HG02840 (cell line): ENCODE results near the gene SNX3.
"Not testable (repeated sequence)": the region's sequence is repeated elsewhere in the genome, so short reads cannot be mapped to it uniquely, and the experiment has no call there.

Experiments used
- ATAC-seq: cut with Tn5 transposase; IDR thresholded peaks from one replicate; pipeline ENCODE4 v1.9.1; 2021; ENCODE audit warnings: mild to moderate bottlenecking, moderate library complexity, moderate number of reproducible peaks; ENCODE audit not compliant: unreplicated experiment, low FRiP score

Gene SNX3

DNA sequence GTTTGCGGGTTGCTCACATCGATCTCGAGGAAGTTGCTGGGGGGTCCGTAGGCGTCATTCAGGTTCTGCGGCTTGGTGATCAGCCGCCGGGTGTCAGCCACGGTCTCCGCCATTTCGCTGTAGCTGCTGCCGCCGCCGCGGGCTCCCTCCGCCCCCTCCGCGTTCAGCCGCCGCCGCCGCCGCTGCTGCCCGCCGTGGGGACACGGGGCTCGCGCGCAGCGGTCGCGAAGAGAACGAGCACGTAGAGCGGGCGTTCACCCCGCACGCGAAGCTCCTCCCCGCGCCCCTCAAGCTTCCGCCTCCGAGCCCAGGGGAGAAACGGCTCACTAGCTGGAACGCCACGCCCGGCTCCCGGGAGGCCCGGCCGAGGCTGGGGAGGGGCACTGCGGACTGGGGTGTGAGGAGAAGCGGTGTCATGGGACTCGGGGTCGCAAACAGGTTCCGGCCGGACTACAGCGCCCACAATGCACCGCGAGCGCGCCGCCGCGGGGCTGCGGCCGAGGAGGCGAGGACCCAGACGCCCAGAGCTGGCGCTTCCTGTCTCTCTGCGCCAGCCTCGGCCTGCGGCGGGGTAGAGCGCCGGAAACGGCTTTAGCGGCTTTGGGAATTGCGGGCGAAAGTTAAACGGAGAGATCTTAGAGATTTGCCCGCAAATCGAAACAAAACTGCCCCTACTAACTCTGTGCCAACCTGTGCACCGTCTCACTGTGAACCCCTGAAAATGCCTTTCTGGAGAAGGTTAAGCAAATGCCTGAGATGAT lies at the start of gene SNX3:
TSS of gene SNX3 (minus strand) at position 232 of the 761 bp plus-strand sequence. CDS start at position 113, 119 bp downstream.
- ATAC-seq = peak; percentile 91

DNA sequence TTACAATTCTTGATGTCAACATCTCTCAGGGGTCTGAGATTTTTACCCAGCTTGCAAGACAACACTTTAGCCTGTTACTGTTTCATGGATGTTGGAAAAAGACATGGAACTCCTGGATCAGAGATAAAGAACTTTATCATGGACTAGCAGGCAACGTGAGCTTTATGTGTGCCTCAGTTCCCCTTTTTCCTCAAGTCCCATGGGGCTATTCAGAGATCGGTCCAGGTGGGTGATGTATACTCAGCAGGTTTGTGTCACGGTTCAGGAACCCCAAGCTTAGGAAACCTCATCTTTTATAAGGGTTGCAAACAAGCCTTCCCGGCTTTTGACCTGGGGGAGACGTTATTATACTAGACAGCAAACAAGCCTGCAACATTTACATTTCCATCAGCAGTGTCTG lies 49.0 kb upstream of the SNX3 start:
- ATAC-seq = no peak

DNA sequence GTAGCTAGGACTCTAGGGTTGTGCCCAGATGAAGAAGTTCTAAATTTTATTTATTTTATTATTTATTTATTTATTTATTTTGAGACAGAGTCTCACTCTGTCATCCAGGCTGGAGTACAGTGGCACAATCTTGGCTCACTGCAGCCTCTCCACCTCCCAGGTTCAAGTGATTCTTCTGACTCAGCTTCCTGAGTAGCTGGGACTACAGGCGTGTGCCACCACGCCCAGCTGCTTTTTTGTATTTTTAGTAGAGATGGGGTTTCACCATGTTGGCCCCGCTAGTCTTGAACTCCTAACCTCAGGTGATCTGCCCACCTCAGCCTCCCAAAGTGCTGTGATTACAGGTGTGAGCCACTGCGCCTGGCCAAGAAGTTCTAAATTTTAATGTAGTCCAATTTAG lies 47.8 kb upstream of the SNX3 start:
- ATAC-seq = not testable (repeated sequence)

DNA sequence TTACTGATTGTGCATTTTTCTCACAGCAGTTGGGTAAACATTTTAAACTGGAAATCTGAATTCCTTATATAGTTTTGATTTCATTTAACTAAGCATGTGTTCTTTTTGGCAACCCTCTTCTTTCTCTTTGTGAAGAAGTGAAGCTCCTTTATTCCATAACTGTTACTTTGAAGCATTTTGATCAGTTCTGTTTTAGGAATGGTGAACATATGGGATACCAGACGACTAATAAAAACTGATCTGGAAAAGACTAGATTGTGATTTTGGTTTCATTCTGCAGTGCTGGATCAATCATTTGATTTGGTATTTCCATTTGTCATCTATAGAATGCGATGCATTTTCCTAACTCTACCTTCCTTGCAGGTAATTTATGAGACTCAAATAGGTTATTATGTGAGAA lies 43.8 kb upstream of the SNX3 start:
- ATAC-seq = no peak

DNA sequence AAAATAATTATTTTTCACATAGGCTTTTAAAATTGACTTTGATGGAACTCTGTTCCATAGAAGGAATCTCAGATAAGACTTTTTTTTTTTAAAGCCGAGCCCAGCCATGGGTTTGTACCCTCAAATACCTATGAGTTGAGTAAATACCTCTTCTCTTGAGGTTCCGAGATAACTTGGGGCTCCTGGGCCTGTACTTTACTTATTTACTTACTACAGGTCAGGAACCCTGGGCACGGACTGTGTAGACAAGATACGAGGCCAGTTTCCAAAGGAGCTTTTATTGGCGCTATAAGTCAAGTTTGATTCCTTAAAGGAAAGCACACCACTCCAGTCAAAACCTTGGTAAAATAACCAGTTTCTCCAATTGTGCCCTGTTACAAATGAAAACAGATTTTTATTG lies 41.5 kb upstream of the SNX3 start:
- ATAC-seq = no peak

DNA sequence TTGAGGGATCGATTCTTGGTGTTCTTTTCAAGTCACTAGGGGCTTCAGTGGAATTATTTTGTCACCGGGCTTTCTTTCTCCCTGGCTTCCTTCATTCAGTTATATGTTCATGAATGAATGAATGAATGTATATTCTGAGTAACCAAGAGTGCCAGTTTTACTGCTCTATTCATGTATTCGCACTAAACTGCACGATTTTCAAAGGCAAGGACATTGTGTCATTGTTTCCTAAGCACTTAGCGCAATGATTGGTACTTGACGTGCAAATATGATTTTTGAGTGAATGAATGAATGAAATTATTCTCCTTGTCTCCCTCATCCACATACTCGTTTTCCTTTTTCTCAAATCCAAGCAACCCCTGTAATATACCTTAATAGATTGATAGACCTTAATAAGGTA lies 34.8 kb upstream of the SNX3 start:
- no peak for ATAC-seq

DNA sequence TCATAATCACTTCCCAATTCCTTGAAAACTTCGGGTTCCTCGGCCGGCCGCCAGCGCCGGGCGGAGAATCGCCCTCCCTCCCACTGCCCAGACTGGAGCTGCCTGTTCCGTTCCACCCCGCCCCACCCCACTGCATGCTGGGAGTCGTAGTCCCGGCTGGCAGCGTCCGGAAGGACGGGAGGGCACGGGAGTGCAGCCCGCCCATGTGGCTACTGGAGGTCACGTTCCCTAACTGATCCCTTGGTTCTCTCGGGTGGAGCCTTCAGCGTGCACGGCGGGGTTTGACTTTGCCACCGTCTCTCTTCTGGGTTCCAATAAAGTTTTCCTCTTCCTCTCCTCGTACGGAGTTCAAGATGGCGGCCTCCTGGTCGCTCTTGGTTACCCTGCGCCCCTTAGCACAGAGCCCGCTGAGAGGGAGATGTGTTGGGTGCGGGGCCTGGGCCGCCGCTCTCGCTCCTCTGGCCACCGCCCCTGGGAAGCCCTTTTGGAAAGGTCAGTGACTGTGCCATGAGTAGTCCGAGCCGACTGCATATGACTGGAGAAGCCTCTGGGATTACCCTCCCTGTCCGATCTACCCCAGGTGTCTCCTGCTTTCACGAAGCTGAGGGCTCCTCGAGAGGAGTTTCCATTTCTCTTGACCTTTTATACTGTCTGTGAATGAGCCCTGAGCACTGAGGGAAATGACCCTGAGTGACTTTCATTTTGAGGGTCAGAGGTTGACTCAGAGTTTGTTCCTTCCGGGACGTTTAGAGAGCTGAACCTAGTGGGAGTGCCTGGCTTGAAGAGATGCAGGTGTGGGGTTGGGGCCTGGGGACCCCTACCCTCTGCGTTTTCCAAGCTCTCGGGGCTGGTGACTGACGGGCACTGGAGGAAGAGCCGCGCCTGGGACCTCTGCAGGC lies 34.1 kb upstream of the SNX3 start, which contains the start of gene AFG1L:
TSS of gene AFG1L (plus strand) at position 328 of the 899 bp plus-strand sequence. CDS start at position 354, 26 bp downstream.
- peak; percentile 82 for ATAC-seq

DNA sequence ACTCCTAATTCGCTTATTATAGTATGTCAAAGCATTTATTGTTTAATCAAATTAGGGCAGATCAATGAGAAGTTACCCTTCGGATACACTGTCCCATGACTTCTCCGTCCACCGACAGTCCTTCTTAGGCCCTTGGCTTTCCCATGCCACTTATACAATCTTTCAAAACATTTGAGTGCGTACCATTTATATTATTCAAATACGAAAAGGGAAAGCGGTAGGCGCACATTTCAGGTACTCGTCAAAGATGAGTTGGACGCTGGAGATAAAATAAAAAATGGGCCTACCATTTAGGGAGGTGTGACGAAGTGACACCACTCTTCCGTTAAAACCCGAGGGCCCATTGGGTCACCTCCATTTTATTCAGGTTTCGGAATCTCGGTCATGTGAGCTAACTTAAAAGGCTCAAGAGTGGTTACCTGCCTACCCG lies 33.5 kb upstream of the SNX3 start:
- peak; percentile 24 for ATAC-seq

DNA sequence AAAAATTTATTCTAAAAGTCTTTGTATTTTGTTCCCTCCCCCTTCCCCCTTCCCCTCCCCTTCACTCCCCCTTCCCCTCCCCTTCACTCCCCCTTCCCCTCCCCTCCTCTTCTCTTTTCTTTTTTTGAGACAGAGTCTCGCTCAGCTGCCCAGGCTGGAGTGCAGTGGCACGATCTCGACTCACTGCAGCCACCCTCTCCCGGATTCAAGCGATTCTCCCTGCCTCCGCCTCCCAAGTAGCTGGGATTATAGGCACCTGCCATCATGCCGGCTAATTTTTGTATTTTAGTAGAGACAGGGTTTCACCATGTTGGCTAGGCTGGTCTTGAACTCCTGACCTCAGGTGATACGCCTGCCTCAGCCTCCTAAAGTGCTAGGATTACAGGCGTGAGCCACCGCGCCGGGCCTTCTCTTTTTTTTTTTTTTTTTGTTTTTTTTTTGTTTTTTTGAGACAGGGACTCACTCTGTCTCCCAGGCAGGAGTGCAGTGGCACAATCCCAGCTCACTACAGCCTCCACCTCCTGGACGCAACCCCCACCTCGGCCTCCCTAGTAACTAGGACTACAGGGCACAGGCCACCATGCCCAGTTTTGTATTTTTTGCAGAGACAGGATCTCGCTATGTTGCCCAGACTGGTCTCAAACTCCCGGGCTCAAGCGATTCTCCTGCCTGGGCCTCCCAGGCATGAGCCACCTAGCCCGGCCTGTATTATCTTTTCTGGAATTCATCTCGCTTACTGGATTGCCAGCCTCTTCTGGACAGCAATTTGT lies 32.9 kb upstream of the SNX3 start:
- ATAC-seq = no peak

DNA sequence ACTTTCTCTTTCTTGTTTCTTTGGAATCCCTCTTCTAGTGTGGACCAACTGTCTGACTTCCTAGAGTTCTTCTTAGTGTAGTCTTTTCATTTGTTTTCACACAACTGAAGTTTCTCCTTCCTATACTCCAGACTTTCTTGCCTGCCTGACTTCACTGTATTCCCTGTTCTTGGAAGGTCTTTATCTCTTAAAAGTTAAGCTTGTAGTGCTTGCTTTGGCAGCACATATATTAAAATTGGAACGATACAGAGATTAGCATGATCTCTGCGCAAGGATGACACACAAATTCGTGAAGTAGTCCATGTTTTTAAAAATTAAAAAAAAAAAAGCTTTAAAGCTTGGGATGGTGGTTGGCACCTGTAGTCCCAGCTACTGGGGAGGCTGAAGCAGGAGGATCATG lies 31.7 kb upstream of the SNX3 start:
- not testable (repeated sequence) for ATAC-seq

DNA sequence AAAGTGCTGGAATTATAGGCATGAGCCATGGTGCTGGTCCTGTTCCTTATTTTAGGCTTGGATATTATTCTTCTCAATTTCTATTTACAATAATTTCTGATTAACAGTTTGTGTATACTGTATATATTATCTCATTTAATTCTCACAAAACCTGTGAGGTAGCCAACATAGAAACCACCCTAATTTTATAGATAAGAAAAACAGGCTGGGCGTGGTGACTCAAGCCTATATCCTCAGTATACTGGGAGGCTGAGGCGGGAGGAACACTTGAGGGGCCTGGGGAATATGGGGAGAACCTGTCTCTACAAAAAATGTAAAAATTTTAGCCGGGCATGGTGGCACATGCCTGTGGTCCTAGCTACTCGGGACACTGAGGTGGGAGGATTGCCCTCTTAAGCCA lies 30.3 kb upstream of the SNX3 start:
- no peak for ATAC-seq

DNA sequence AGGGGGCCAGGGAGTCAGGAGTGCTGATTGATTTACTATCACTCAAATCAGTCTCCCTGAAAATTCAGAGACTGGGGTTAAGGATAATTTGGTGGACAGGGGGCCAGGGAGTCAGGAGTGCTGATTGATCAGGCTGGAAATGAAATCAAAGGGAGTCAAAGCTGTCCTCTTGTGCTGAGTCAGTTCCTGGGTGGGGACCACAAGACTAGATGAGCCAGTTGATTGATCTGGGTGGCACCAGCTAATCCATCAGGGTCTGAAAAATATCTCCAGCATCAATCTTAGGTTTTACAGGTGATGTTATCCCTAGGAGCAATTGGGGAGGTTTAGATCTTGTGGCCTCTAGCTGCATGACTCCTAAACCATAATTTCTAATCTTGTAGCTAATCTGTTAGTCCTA lies 27.9 kb upstream of the SNX3 start:
- no peak for ATAC-seq

DNA sequence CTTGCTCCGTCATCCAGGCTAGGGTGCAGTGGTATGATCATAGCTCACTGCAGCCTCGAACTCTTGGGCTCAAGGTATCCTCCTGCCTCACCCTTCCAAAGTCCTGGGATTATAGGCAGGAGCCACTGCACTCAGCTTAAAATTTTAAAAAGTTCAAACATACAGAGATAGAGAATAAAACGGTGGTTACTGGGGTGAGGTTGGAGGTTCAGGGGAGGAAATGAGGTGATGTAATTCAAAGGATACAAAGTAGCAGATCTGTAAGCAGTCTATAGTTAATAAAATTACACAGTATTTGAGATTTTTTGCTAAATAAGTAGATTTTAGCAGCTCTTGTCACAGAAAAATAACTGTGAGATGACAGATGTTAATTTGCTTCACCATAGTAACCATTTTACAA lies 26.5 kb upstream of the SNX3 start:
- ATAC-seq = no peak

DNA sequence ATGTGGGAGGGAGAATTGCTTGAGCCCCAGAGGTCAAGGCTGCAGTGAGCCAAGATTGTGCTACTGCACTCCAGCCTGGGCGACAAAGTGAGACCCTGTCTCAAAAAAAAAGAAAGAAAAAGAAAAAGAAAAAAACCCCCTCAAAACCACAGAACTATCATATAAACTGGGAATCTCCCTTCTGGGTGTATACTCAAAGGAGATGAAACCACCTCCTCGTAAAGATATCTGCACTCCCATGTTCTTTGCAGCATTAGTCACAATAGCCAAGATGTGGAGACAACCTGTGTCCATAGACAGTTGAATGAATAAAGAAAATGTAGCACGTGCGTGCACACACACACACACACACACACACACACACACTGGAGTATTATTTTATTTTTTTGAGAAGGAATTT lies 25.5 kb upstream of the SNX3 start:
- ATAC-seq = no peak

DNA sequence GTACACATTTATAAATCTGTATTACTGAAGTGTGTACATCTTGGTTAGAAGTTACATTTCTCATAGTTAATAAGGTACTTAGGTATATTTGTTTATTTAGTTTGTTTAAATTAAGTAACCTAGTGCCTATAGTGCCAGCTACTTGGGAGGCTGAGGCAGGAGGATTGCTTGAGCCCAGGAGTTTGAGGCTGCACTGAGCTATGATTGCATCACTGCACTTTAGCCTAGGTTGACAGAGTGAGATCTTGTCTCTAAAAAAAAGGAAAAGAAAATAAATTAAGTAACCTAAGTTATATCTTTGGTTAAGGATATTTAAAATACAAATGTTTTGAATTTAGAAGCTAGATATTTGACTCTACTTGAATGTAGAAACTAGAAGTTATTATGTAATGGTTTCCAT lies 24.5 kb upstream of the SNX3 start:
- ATAC-seq = no peak

DNA sequence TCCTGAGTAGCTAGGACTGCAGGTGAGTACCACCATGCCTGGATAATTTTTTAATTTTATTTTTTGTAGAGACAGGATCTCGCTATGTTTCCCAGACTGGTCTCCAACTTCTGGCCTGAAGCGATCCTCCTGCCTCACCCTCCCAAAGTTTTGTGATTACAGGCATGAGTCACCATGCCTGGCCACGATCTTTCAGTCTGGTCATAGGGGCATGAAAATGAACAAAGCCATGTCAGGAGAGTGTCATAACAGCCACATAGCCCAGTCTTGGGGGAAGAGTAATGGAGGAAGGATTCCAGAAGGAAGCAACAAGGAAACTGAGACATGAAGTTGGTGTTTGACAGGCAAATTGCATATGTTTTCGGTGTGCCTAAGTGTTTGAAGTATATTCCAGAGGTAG lies 17.0 kb upstream of the SNX3 start:
- no peak for ATAC-seq

DNA sequence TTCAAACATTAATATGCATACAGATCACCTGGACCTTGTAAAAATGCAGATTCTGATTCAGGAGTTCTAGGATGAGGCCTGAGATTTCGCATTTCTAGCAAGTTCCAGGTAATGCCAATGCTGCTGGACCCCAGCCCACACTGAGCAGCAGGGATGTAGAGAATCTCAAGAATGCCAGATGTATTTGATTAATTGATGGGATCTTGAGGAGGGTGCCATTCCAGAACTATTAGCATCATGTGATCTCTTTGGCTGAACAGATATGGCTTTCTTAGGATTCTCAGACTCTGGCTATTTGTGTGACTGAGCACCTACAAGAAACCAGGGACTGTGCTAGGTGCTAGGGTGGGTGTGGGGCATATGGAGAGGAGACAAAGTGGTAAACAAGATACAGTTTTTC lies 16.5 kb upstream of the SNX3 start:
- no peak for ATAC-seq

DNA sequence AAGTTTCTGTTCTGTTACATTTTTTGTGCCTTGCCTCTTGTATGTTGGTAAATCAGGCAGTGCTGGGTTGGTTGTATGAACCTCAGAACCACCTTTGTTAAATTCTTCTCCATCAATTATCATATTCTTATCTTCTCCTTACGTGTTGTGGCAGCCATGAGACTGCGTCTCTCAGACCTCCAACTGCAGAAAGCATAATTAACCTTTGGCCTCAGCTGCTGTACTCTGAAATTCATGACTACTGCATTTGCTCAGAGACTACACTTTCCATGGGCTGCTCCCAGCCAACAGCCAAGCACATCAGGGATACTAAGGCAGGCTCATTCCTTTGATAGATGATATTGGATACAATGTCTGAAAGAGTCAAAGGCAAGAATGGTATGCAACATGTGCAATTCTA lies 15.1 kb upstream of the SNX3 start:
- no peak for ATAC-seq

DNA sequence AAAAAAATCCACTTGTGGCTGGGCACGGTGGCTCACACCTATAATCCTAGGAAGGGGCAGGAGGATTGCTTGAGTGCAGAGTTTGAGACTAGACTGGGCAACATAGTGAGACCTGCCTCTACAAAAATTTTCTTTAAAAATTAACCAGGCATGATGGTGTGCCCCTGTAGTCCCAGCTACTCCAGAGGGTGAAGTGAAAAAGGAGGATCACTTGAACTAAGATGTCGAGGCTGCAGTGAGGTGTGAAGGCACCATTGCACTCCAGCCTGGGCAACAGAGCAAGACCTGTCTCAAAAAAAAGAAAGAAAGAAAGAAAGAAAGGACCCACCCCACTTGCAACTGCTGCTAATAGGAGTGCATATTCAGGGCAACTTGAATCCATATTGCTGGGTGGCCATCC lies 13.7 kb upstream of the SNX3 start:
- ATAC-seq = no peak

DNA sequence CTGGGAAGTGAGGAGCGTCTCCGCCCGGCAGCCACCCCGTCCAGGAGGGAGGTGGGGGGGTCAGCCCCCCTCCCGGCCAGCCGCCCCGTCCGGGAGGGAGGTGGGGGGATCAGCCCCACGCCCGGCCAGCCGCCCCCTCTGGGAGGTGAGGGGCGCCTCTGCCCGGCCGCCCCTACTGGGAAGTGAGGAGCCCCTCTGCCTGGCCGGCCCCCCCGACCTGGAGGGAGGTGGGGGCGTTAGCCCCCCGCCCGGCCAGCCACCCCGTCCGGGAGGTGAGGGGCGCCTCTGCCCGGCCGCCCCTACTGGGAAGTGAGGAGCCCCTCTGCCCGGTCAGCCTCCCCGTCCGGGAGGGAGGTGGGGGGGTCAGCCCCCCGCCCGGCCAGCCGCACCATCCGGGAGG lies 9.1 kb upstream of the SNX3 start:
- ATAC-seq = not testable (repeated sequence)

DNA sequence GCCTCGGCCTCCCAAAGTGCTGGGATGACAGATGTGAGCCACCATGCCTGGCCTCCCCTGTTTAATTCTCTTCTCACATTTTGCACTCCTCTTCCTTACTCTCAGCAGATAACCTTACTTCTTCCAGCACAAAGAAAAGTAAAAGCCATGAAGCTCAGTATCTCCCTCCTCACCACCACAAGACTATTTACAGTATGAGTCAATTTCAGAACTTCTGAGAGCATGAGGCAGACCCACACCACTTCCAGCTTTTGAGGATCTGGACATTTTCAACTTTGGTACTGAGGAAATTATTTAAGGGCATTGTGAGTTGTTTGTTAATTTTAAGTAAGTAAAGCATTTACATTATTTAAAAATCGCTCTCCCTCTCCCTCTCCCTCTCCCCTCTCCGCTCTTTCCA lies 8.0 kb upstream of the SNX3 start:
- ATAC-seq = no peak
